A673 (cell line): ENCODE measurements around the gene MYL3.

Experiments used
- EZH2 ChIP-seq: fragments of 200-600 bp; sonication (generic); IDR thresholded peaks from 2 replicates; pipeline ENCODE4 v1.6.1; 2017; ENCODE audit warnings: borderline replicate concordance, low read depth, mild to moderate bottlenecking, mixed read lengths, antibody characterized with exemption, low read length; ENCODE audit not compliant: poor library complexity, severe bottlenecking
- TF ChIP-seq, protein P1 (sequence below): fragments of 300-800, 200-600 bp; sonication (generic); conservative IDR thresholded peaks from 2 replicates; pipeline ENCODE4 v1.5.1; 2017; ENCODE audit warnings: low read depth, mild to moderate bottlenecking, antibody characterized with exemption, low read length, moderate library complexity, mixed read lengths

DNA sequence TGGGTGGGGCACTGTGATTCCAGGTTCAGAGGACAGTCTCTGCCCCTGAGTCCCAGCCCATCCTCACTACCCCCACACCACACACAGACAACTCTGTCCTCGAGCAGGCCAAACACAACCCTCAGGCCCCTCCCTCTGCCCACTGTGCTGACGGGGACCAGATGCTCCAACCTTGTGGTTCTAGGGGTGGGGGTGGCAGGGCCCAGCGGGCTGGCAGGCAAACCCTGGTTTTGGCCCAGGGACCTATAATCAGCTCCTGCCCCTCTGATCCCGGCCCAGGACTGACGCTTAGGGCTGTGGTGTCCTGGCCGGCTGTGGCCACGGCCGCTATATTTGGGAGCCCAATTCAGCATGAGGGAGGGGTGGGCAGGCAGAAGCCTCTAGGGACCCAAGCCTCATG lies 5.0 kb upstream of the MYL3 start:
- TF ChIP-seq, protein P1, sequence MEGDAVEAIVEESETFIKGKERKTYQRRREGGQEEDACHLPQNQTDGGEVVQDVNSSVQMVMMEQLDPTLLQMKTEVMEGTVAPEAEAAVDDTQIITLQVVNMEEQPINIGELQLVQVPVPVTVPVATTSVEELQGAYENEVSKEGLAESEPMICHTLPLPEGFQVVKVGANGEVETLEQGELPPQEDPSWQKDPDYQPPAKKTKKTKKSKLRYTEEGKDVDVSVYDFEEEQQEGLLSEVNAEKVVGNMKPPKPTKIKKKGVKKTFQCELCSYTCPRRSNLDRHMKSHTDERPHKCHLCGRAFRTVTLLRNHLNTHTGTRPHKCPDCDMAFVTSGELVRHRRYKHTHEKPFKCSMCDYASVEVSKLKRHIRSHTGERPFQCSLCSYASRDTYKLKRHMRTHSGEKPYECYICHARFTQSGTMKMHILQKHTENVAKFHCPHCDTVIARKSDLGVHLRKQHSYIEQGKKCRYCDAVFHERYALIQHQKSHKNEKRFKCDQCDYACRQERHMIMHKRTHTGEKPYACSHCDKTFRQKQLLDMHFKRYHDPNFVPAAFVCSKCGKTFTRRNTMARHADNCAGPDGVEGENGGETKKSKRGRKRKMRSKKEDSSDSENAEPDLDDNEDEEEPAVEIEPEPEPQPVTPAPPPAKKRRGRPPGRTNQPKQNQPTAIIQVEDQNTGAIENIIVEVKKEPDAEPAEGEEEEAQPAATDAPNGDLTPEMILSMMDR, result no peak
- no peak for TF ChIP-seq EZH2
